CD14-positive monocyte (primary cell): ENCODE data around the gene YBX1. TPM values are rescaled to one million over a fixed set of nuclear protein-coding genes. Genes with fewer than 3 reads are reported as not detected.

Experiments
- DNase-seq, 3 donors: peaks; one replicate each; pipeline ENCODE4 v3.0.0-alpha.2; 2011 to 2022
- H2AFZ ChIP-seq: 2 replicates; pipeline ENCODE4 v1.6.0; 2012; ENCODE audit warnings: mild to moderate bottlenecking, low read depth, low read length, inconsistent platforms; ENCODE audit not compliant: insufficient read depth, poor library complexity, severe bottlenecking
- H3K27ac ChIP-seq, 2 donors: 1 replicate in 1 of 2; 2 replicates in 1 of 2; pipeline ENCODE4 v1.5.1; 2012 to 2013; ENCODE audit warnings: low read length in 2 of 2, control low read depth in 1 of 2, inconsistent platforms in 1 of 2, low read depth in 1 of 2, mild to moderate bottlenecking in 1 of 2
- H3K27me3 ChIP-seq, 2 donors: one replicate each; pipeline versions ENCODE4 v1.6.0 to v1.6.1; 2011 to 2013; ENCODE audit warnings: low read length in 2 of 2; ENCODE audit not compliant: control insufficient read depth in 2 of 2, insufficient read depth in 2 of 2
- H3K36me3 ChIP-seq, 2 donors: replicated peaks in 1 of 2; 1 replicate in 1 of 2; 2 replicates in 1 of 2; pipeline versions ENCODE4 v1.5.1 to v1.6.1; 2012 to 2013; ENCODE audit warnings: low read length in 2 of 2, control low read depth in 1 of 2, inconsistent platforms in 1 of 2, mild to moderate bottlenecking in 1 of 2; ENCODE audit not compliant: insufficient read depth in 2 of 2, control insufficient read depth in 1 of 2
- H3K4me1 ChIP-seq, 2 donors: 1 replicate in 1 of 2; 2 replicates in 1 of 2; pipeline versions ENCODE4 v1.5.1 to v1.6.1; 2012 to 2013; ENCODE audit warnings: low read length in 2 of 2, control low read depth in 1 of 2, inconsistent platforms in 1 of 2, mild to moderate bottlenecking in 1 of 2, moderate library complexity in 1 of 2; ENCODE audit not compliant: insufficient read depth in 2 of 2, control insufficient read depth in 1 of 2
- H3K4me2 ChIP-seq: replicated peaks from 2 replicates; pipeline ENCODE3; 2012; ENCODE audit warnings: low read length, moderate library complexity, mild to moderate bottlenecking; ENCODE audit not compliant: poor library complexity, severe bottlenecking; ENCODE audit errors: extremely low read depth
- H3K4me3 ChIP-seq, 3 experiments: fragments of 200-600 bp in 1 of 3; sonication (generic) in 1 of 3; replicated peaks in 1 of 3; 1 replicate in 2 of 3; 2 replicates in 1 of 3; pipeline ENCODE4 v1.5.1; 2011 to 2013; ENCODE audit warnings: low read length in 3 of 3, mild to moderate bottlenecking in 3 of 3, control low read depth in 2 of 3, low read depth in 2 of 3, inconsistent platforms in 1 of 3, moderate library complexity in 1 of 3
- H3K79me2 ChIP-seq: 2 replicates; pipeline ENCODE4 v1.6.0; 2012; ENCODE audit warnings: mild to moderate bottlenecking, control low read depth, inconsistent platforms, low read length, moderate library complexity; ENCODE audit not compliant: insufficient read depth
- H3K9ac ChIP-seq: 2 replicates; pipeline ENCODE4 v1.6.0; 2017; ENCODE audit warnings: low read length, mild to moderate bottlenecking; ENCODE audit not compliant: insufficient read depth, poor library complexity, severe bottlenecking
- H3K9me3 ChIP-seq, 2 donors: replicated peaks in 1 of 2; 1 replicate in 1 of 2; 2 replicates in 1 of 2; pipeline versions ENCODE4 v1.5.1 to v1.6.1; 2012 to 2013; ENCODE audit warnings: low read length in 2 of 2, control low read depth in 1 of 2; ENCODE audit not compliant: control insufficient read depth in 1 of 2, insufficient read depth in 1 of 2
- H4K20me1 ChIP-seq: 2 replicates; pipeline ENCODE4 v1.6.0; 2012; ENCODE audit warnings: mild to moderate bottlenecking, low read length, control low read depth, moderate library complexity; ENCODE audit not compliant: insufficient read depth
- H3K27ac Mint-ChIP-seq, 7 donors: one replicate each; pipeline ENCODE4 v1.8.0; 2020; ENCODE audit warnings: mild to moderate bottlenecking in 7 of 7, mixed read lengths in 7 of 7, moderate library complexity in 6 of 7, inconsistent platforms in 2 of 7
- H3K27me3 Mint-ChIP-seq, 3 donors: one replicate each; pipeline ENCODE4 v1.8.0; 2021 to 2022; ENCODE audit warnings: low read depth in 3 of 3, mild to moderate bottlenecking in 3 of 3, mixed read lengths in 3 of 3, moderate library complexity in 3 of 3, inconsistent platforms in 1 of 3
- H3K36me3 Mint-ChIP-seq, 2 donors: one replicate each; pipeline ENCODE4 v1.8.0; 2020; ENCODE audit warnings: mixed read lengths in 2 of 2, inconsistent platforms in 1 of 2, mild to moderate bottlenecking in 1 of 2
- H3K4me1 Mint-ChIP-seq: one replicate; pipeline ENCODE4 v1.8.0; 2020; ENCODE audit warnings: mild to moderate bottlenecking, mixed read lengths
- H3K4me3 Mint-ChIP-seq, 2 donors: one replicate each; pipeline ENCODE4 v1.8.0; 2020; ENCODE audit warnings: mild to moderate bottlenecking in 2 of 2, mixed read lengths in 2 of 2, moderate library complexity in 1 of 2
- H3K9me3 Mint-ChIP-seq, 7 donors: one replicate each; pipeline ENCODE4 v1.8.0; 2020 to 2022; ENCODE audit warnings: mixed read lengths in 7 of 7, mild to moderate bottlenecking in 6 of 7, moderate library complexity in 6 of 7, inconsistent platforms in 2 of 7
- CTCF ChIP-seq: fragments of 200-600 bp; IDR thresholded peaks from one replicate; pipeline ENCODE4 v1.8.0; 2022; ENCODE audit warnings: antibody characterized with exemption, mild to moderate bottlenecking
- WGBS: methylation state at CpG from one replicate; pipeline ENCODE4 v1.1.5; 2013; ENCODE audit warnings: missing lambda C conversion rate; ENCODE audit not compliant: insufficient coverage; 5-methylcytosine and 5-hydroxymethylcytosine counted together
- intact Hi-C, 2 donors: fragments of 100-400 bp; cut with micrococcal nuclease; formaldehyde crosslinking; loops; one replicate each; pipeline versions ENCODE4 v1.15.0 to v1.15.1; 2023
- polyA plus RNA-seq, 3 donors: library from polyadenylated mRNA; depleted of rRNA in 1 of 3; unstranded in 2 of 3; stranded (reverse) in 1 of 3; fragments of 300-500 nt in 2 of 3; fragments of >200 nt in 1 of 3; fragmentation: Illumina TruSeq in 2 of 3; gene quantifications; 1 replicate in 2 of 3; 2 replicates in 1 of 3; pipeline ENCODE4 v1.2.3, GENCODE V29; 2012 to 2021

The YBX1 gene
- polyA plus RNA-seq, 3 donors: 65.7 to 301 (median 70.2) TPM

- Histone ChIP-seq H3K4me3 (peak overlapping the region; percentile 58 to 95 (median 85)), H3K9me3 (no peaks in the 10 kb centered on the region), H3K4me1 (peaks cover 36 to 50% of the 10 kb centered on the region in 2 donors), H4K20me1 (peaks cover 50% of the 10 kb centered on the region), H3K27me3 (no peaks in the 10 kb centered on the region), H3K79me2 (peaks cover 61% of the 10 kb centered on the region), H3K4me2 (peak overlapping the region; percentile 96), H3K27ac (peak overlapping the region; percentile 78 to 83), H2AFZ (no peak overlapping the region), H3K36me3 (peaks cover 11 to 34% of the 10 kb centered on the region in 2 donors), H3K9ac (peak overlapping the region; percentile 85)
- peak; percentile 78 to 89 (median 84) for DNase-seq
- no peak for TF ChIP-seq CTCF
- Mint-ChIP-seq H3K4me3 (peak overlapping the region; percentile 80 to 90), H3K27me3 (no peaks in the 10 kb centered on the region), H3K36me3 (peaks cover 33 to 36% of the 10 kb centered on the region in 2 donors), H3K27ac (peak overlapping the region; percentile 73 to 93 (median 86)), H3K9me3 (no peaks in the 10 kb centered on the region), H3K4me1 (peaks cover 56% of the 10 kb centered on the region)
- 0% methylated on average over 102 of the region's 103 CpGs for WGBS
- intact Hi-C loops: loop anchor here (2.0 to 10.0 kb wide), 5 partner anchors 22 to 348 kb away; partner anchors contain the start of genes C1orf50 (in 1 of the 2), FOXJ3 (in 1 of the 2), P3H1 (in 1 of the 2) and PPCS (in 1 of the 2)
Observed at GRCh38 chr1:42682739-42683531, 717 bp downstream of the YBX1 start.

DNA sequence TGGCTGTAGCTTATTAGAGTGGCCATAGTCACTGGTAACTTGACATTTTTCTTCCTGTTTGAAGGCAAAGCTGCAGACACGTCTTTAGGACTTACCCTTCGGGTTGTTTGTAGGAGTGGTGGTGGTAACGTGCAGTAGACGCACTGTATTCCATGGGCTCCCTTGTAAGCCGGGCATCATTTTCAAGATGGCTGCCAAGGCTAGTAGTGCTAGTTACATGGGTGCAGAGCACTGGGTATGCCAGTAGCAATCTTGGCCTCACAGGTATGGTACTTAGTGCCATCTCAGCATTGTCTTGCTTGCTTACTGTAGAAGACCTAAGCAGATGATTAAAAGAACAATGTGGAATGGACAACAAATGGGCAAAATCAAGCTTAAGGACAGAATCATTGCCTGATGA lies 1.9 kb downstream of the YBX1 start:
- no peak overlapping the region for H3K9ac ChIP-seq
- intact Hi-C loops: loop anchor here (2.0 to 10.0 kb wide), 4 partner anchors 25 to 349 kb away; partner anchors contain the start of genes FOXJ3 (in 1 of the 2), PPCS (in 1 of the 2), PPIH (in 1 of the 2) and ZMYND12 (in 1 of the 2)

More for the DNA sequence above, 1.9 kb downstream of the YBX1 start:
- H3K79me2 ChIP-seq: peaks cover 73% of the 10 kb centered on the region
- H3K36me3 ChIP-seq: peaks cover 14 to 46% of the 10 kb centered on the region in 2 donors
- WGBS: 59% methylated on average over 5 of the region's 5 CpGs
- DNase-seq: no peak
- peak overlapping the region in 2 of 3 experiments; percentile 82 to 95 for H3K4me3 ChIP-seq
- no peak overlapping the region for H2AFZ ChIP-seq
- no peaks in the 10 kb centered on the region for H3K9me3 ChIP-seq
- no peaks in the 10 kb centered on the region for H3K27me3 Mint-ChIP-seq
- peaks cover 36 to 39% of the 10 kb centered on the region in 2 donors for H3K36me3 Mint-ChIP-seq
- H3K4me3 Mint-ChIP-seq: peak overlapping the region; percentile 60 to 90
- TF ChIP-seq CTCF: no peak
- peak overlapping the region; percentile 96 for H3K4me2 ChIP-seq
- peaks cover 61% of the 10 kb centered on the region for H3K4me1 Mint-ChIP-seq
- H3K4me1 ChIP-seq: peaks cover 36 to 50% of the 10 kb centered on the region in 2 donors
- no peaks in the 10 kb centered on the region for H3K27me3 ChIP-seq
- H3K9me3 Mint-ChIP-seq: no peaks in the 10 kb centered on the region
- peak overlapping the region in 1 of 2 donors; percentile 83 for H3K27ac ChIP-seq
- peaks cover 62% of the 10 kb centered on the region for H4K20me1 ChIP-seq
- H3K27ac Mint-ChIP-seq: peak overlapping the region; percentile 32 to 93 (median 42)
